ENCODE measurements around the gene TRIP13.

The TRIP13 gene

GRCh38 chr5:859798-860296, 32.8 kb upstream of the TRIP13 start:
- H3K4me3 ChIP-seq (ENCODE audit: low read depth, low read length) = no peak overlapping the region
- no peak for DNase-seq (ENCODE audit: low read depth)
- TF ChIP-seq, protein P1, sequence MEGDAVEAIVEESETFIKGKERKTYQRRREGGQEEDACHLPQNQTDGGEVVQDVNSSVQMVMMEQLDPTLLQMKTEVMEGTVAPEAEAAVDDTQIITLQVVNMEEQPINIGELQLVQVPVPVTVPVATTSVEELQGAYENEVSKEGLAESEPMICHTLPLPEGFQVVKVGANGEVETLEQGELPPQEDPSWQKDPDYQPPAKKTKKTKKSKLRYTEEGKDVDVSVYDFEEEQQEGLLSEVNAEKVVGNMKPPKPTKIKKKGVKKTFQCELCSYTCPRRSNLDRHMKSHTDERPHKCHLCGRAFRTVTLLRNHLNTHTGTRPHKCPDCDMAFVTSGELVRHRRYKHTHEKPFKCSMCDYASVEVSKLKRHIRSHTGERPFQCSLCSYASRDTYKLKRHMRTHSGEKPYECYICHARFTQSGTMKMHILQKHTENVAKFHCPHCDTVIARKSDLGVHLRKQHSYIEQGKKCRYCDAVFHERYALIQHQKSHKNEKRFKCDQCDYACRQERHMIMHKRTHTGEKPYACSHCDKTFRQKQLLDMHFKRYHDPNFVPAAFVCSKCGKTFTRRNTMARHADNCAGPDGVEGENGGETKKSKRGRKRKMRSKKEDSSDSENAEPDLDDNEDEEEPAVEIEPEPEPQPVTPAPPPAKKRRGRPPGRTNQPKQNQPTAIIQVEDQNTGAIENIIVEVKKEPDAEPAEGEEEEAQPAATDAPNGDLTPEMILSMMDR (IDR thresholded peaks at IDR 0.05; ENCODE audit: low read depth, low read length, missing control alignments) = no peak

GRCh38 chr5:860506-861150, 32.1 kb upstream of the TRIP13 start:
- TF ChIP-seq, protein P1 (IDR thresholded peaks at IDR 0.05; ENCODE audit: low read depth, low read length, missing control alignments) = no peak
- no peak overlapping the region for H3K4me3 ChIP-seq (ENCODE audit: low read depth, low read length)
- DNase-seq (ENCODE audit: low read depth) = no peak

- no peak overlapping the region for H3K4me3 ChIP-seq (ENCODE audit: low read depth, low read length)
- DNase-seq (ENCODE audit: low read depth) = no peak
- TF ChIP-seq, protein P1 (IDR thresholded peaks at IDR 0.05; ENCODE audit: low read depth, low read length, missing control alignments) = no peak
These were observed 31.0 kb upstream of the TRIP13 start for GRCh38 chr5:861442-862366.

DNA sequence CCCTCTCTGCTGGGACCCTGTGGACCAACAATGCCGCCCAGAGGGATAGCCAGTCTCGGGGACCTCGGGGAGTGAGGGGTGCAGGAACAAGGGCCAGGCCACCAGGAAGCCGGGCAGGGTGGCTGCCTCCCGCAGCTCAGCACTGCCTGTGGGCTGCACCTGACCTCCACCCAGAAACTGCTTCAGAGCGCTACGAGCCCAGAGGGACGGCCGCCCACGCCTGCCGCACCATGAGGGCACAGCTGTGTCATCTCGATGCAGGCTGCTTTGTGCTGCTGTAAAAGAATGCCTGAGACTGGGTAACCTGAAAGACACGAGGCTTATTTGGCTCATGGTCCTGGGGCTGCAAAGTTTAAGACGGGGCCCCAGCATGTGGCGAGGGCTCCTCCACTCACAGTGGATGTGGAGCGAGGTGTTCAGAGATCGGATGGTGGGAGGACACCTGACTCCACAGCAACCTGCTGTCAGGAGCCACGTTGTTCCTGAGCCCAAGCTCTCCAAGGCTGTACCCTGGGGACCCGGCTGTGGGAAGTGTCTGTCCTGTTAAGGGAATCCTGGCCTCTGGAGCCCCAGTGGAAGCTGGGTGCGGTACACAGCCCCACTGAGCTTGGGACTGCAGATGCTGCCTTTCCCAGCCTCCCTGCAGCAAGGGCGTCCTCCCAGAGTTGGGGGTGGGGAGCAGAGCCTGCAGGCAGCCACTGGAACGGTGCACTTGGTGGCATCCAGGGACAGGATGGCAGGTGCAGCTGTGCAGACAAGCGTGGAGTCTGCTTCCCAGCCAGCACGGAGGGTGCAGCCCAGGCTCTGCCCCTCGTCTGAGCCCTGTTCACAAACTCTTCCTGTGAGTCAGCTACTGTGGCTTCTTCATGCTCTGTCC, 30.1 kb upstream of the TRIP13 start:
- H3K4me3 ChIP-seq (ENCODE audit: low read depth, low read length) = no peak overlapping the region
- DNase-seq (ENCODE audit: low read depth) = no peak
- TF ChIP-seq, protein P1 (IDR thresholded peaks at IDR 0.05; ENCODE audit: low read depth, low read length, missing control alignments) = no peak

DNA sequence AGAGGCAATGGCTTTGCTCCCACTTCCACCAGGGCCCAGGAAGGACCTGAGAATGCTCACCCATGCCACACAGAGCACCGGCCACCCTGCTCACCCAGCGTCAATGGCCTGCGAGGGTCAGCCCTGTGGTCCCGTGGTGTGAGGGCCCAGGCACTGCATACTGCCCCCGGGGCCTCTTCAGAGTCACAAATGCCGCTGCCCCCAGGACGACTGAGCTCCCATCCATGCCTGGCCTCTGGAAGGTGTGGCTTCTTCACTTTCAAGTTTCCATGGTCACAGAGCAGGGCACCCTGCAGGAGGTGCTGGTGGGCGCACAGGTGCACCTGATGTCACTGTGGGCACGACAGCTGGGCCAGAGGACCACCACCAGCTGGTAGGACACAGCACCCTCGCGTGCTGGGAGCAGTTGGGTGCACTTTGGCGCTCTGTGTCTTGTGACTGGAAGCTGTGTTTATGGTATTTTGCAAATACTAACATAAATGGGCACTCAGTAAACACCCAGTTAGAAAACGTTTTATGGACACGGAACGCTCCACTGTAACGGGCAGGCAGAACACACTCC, 29.4 kb upstream of the TRIP13 start:
- H3K4me3 ChIP-seq (ENCODE audit: low read depth, low read length) = no peak overlapping the region
- DNase-seq (ENCODE audit: low read depth) = no peak
- TF ChIP-seq, protein P1 (IDR thresholded peaks at IDR 0.05; ENCODE audit: low read depth, low read length, missing control alignments) = no peak

GRCh38 chr5:864492-865167, 28.1 kb upstream of the TRIP13 start:
- TF ChIP-seq, protein P1 (IDR thresholded peaks at IDR 0.05; ENCODE audit: low read depth, low read length, missing control alignments) = no peak
- DNase-seq (ENCODE audit: low read depth) = no peak
- no peak overlapping the region for H3K4me3 ChIP-seq (ENCODE audit: low read depth, low read length)

Measured in GM12864 (cell line).